GM19239 (cell line): Measurements from ENCODE around the gene DNTTIP2.

Experiments used
- DNase-seq: peaks from one replicate; pipeline ENCODE4 v3.0.0; 2011; ENCODE audit warnings: low spot score; ENCODE audit not compliant: insufficient read length
- FAIRE-seq: peaks from 2 replicates; lab custom pipeline; 2011; peaks lifted over from hg19 to GRCh38; lab: Jason Lieb, UNC

DNTTIP2 gene

GRCh38 chr1:93816970-93817678, 61.9 kb downstream of the DNTTIP2 start:
- no peak for FAIRE-seq
- no peak for DNase-seq
